ENCODE measurements around the gene RIMKLA.

RIMKLA gene

GRCh38 chr1:42379794-42380585 lies 602 bp upstream of the RIMKLA start:
- DNase-seq = peak; percentile 28

- no peak for DNase-seq
Observed at GRCh38 chr1:42381280-42381673, 685 bp downstream of the RIMKLA start.

GRCh38 chr1:42385283-42385682 lies 4.7 kb downstream of the RIMKLA start:
- DNase-seq = no peak

- no peak for DNase-seq
Observed at GRCh38 chr1:42386051-42386450, 5.5 kb downstream of the RIMKLA start.

- DNase-seq = no peak
Observed at GRCh38 chr1:42392255-42392654, 11.7 kb downstream of the RIMKLA start.

GRCh38 chr1:42392967-42393848 lies 12.6 kb downstream of the RIMKLA start:
- DNase-seq = no peak

GRCh38 chr1:42399315-42400100 lies 18.9 kb downstream of the RIMKLA start:
- no peak for DNase-seq

- no peak for DNase-seq
Observed at GRCh38 chr1:42403880-42404400, 23.3 kb downstream of the RIMKLA start.

- DNase-seq = no peak
Observed at GRCh38 chr1:42414551-42415496, 34.2 kb downstream of the RIMKLA start.

- DNase-seq = no peak
Observed at GRCh38 chr1:42417166-42417565, 36.6 kb downstream of the RIMKLA start.

- no peak for DNase-seq
Observed at GRCh38 chr1:42418516-42418915, 37.9 kb downstream of the RIMKLA start.

GRCh38 chr1:42419126-42419821 lies 38.7 kb downstream of the RIMKLA start:
- no peak for DNase-seq

- no peak for DNase-seq
Observed at GRCh38 chr1:42420121-42420520, 39.5 kb downstream of the RIMKLA start.

GRCh38 chr1:42420911-42421585 lies 40.5 kb downstream of the RIMKLA start:
- DNase-seq = peak; percentile 35

GRCh38 chr1:42422737-42423136 lies 42.1 kb downstream of the RIMKLA start:
- DNase-seq = no peak

- DNase-seq = no peak
Observed at GRCh38 chr1:42423681-42424080, 43.1 kb downstream of the RIMKLA start.

GRCh38 chr1:42424201-42424600 lies 43.6 kb downstream of the RIMKLA start:
- no peak for DNase-seq

GRCh38 chr1:42427240-42427639 lies 46.6 kb downstream of the RIMKLA start:
- no peak for DNase-seq

GRCh38 chr1:42429603-42430002 lies 49.0 kb downstream of the RIMKLA start:
- no peak for DNase-seq
